Choroid plexus epithelial cell (primary cell): Measurements from ENCODE around the gene SNRPA1.

Experiments
- DNase-seq: peaks from one replicate; pipeline ENCODE4 v3.0.0-alpha.2; 2010; ENCODE audit warnings: low read depth
- H3K4me3 ChIP-seq: 2 replicates; pipeline ENCODE4 v1.5.1; 2011; ENCODE audit warnings: low read depth, mild to moderate bottlenecking, control low read depth, low read length, moderate library complexity
- TF ChIP-seq, protein P1 (sequence below): conservative IDR thresholded peaks from 2 replicates; pipeline ENCODE4 v1.5.1; 2011; ENCODE audit warnings: low read depth, mild to moderate bottlenecking, control low read depth, inconsistent platforms, low read length, moderate library complexity

SNRPA1 gene

DNA sequence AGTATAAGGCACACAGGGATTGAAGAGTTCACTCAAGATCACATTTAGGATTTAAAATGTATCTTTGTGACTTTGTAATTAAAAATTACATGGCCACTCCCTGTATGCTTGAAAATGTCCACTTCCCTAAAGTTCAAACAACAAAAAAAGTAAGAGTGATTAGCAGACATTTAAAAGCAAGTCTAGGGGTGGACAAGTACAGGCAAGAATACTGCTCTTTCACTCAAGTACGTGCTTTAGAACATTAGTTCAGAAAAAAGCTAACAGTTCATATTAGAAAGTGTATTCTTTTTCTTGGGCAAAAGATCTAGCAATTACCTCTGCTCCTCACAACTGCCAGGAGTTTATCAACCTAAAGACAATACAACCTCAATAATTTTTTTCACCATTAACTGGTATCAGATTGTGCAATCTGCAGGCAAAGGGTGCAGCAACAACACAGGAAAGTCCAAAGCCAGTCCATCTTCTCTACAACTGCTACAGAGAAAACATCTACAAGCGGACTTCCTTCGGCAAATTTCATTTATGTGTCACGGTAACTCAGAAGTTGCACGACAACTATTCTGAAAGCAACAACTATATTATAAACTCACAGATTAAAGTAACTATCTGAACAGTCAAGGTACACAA is 61.3 kb downstream of the SNRPA1 start:
- TF ChIP-seq, protein P1, sequence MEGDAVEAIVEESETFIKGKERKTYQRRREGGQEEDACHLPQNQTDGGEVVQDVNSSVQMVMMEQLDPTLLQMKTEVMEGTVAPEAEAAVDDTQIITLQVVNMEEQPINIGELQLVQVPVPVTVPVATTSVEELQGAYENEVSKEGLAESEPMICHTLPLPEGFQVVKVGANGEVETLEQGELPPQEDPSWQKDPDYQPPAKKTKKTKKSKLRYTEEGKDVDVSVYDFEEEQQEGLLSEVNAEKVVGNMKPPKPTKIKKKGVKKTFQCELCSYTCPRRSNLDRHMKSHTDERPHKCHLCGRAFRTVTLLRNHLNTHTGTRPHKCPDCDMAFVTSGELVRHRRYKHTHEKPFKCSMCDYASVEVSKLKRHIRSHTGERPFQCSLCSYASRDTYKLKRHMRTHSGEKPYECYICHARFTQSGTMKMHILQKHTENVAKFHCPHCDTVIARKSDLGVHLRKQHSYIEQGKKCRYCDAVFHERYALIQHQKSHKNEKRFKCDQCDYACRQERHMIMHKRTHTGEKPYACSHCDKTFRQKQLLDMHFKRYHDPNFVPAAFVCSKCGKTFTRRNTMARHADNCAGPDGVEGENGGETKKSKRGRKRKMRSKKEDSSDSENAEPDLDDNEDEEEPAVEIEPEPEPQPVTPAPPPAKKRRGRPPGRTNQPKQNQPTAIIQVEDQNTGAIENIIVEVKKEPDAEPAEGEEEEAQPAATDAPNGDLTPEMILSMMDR, result no peak
- no peak for DNase-seq
- no peak overlapping the region for H3K4me3 ChIP-seq

DNA sequence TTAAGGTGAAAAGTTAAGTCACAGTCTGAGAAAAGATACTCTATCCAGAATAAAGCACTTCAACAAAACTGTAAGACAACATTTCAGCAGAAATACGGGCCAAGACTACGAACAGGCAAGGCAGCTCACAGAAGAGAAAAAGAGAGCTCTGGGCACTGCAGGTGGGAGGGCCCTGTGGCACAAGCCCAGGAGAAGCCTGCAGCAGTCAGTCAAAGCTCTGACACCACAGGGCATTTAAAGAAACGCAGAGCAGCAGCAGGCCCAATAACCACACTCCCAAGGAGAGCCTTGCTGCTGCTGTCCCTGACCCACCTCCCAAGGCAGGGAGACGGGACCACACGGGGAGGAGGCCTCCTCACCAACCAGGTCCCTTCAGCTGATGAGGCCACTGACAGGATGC is 62.4 kb downstream of the SNRPA1 start:
- TF ChIP-seq, protein P1, result no peak
- no peak overlapping the region for H3K4me3 ChIP-seq
- no peak for DNase-seq
